Activated CD4-positive, alpha-beta T cell treated with anti-CD3 and anti-CD28 coated beads, Interleukin-10, Interleukin-2, amounts not matched to agents 100 ng/mL and 50 ng/mL, durations not matched to agents 16 hours and 8 hours (primary cell): ENCODE measurements around the gene ZNF823.

Source experiments
- DNase-seq: peaks from one replicate; pipeline ENCODE4 v3.0.0-alpha.2; 2020

The ZNF823 gene

DNA sequence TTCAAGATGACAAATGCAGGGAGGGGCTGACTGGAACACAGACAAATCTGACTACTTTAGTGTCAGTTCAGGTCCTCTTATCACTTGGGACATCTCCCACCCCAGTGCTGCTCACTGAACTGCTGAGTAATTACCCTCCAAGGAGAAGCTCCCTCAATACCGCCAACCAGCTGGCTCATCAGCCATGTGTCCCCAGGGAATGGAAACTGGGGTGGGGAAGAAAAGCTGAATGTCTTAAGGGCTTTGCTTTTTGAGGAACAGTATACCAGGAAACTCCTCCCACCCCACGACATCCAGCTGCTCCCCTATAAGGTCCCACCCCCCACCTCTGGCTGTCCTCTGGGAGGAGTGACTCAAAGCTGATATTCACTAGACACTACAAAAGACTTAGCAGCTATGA, 2.0 kb downstream of the ZNF823 start:
- DNase-seq, result peak; percentile 9

DNA sequence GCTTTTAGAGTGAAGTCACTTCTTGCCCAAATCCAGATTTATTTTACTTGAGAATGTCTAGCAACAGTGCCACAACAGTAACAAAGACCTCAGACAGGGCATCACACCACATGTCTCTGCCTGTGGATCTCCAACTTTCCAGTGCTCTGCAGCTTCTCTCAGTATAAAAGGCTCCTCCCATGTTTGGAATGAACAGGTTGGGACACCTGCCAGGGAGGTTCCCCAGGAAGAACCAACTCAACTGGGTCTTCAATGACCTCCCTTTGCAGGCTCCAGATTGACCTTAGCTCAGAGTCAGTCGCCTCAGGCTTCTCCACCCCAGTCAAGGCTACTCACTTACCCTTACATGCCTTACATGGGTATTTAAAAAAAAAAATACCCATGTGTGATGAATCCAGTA, 3.4 kb downstream of the ZNF823 start:
- DNase-seq, result no peak

DNA sequence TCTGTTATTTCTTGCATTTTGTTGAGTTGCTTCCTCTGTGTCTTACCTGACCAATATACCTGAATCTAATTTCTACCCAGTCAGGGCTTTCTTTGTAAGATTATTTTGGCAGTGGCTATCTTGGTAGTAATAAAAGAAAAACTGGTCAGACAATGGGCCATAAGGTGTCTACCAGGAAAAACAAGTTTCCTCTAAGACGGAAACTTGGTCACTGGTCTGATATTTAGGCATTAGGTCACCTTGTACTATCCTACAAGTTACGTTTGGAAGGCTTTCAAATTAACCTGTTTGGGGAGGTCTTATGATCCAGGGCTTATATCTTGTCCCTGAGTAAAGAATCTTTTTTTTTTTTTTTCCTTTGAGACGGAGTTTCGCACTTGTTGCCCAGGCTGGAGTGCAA, 9.2 kb downstream of the ZNF823 start:
- no peak for DNase-seq

DNA sequence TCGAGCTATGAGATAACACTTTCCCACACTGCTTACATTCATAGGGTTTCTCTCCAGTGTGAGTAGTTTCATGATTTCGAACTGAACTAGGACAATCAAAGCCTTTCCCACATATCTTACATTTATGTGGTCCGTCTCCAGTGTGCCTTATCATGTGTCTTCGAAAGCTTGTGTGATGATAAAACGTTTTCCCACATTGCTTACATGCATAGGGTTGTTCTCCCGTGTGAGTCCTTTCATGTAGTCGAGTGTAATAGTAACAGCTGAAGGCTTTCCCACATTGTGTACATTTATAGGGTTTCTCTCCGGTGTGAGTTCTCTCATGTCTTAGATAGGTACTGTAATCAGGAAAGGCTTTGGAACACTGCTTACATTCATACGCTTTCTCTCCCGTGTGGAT, 16.3 kb downstream of the ZNF823 start:
- no peak for DNase-seq

DNA sequence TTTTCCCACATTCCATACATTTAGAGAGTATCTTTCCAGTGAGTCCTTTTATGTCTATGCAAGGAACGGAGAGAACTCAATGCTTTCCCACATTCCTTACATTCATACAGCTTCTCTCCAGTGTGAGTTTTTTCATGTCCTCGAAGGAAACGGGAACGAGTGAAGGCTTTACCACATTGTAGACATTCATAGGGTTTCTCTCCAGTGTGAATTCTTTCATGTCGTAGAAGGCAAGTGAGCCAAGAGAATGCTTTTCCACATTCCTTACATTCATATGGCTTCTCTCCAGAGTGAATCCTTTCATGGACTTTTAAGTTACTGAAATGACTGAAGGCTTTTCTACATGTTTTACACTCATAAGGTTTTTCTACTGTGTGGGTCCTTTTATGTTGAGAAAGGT, 17.1 kb downstream of the ZNF823 start:
- no peak for DNase-seq

DNA sequence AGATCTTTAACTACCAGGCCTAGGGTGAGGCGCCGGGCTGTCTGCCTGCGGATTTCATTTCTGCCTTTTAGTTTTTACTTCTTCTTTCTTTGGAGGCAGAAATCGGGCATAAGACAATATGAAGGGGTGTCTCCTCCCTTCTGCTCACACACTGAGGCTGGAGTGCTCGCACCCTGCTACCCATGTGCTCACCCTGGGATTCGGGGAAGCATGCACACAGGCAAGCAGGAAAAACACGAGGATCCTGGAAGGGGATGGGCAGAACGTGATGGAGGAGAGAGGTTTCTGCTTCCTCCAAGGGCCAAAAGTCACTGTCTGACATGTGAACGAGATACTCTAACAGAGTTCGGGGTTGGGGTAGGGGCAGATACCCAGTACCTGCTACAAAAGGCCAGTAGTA, 28.4 kb downstream of the ZNF823 start:
- no peak for DNase-seq

DNA sequence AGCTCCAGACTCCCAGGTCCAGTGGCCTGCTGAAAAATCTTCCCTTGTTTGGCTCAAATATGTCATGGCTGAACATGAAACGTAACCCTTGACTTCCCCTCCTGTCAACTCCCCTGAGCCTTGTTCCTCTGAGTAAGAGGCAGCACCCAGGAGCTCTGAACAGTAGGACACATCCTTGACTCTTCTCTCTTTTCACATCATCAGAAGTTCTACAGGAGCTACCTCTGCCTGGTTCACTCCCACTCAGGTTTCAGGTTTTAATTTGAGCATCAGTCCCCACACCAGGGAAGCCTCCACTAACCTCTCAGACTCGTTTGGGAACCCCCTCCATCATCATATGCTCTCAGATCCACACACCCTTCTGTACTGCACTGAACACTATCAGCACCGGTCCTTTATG, 30.3 kb downstream of the ZNF823 start:
- no peak for DNase-seq

DNA sequence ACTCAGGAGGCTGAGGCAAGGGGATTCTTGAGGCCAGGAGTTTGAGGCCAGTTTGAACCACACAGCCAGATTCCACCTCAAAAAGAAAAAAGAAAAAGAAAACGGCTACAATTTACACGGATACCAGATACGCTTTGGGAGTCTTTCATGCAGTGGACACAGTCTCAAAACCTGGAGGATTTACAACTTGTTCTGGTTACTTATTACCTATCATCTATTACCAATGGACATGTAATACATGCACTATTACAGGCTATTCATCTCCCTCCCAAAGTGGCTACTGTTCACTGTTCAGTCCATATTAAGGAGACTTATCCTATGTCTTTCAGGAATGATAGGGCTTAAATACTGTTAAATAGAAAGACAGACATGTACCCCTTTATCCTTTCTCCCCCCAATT, 33.3 kb downstream of the ZNF823 start:
- DNase-seq, result no peak

DNA sequence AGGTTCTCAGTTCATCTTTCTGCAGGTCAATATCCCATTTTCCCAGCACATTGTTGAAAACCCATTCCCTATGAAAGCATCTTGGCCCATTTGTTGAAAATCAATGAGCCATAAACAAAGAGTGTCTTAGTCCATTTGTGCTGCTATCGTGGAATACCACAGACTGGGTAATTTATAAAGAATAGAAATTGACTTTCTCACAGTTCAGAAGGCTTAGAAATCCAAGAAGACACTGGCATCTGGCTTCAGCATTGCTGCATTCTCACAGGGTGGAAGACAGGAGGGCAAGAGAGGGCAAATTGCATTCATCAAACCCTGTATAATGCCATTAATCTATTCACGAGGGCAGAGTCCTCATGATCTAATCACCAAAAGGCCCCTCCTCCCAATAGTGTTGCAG, 34.1 kb downstream of the ZNF823 start:
- no peak for DNase-seq

DNA sequence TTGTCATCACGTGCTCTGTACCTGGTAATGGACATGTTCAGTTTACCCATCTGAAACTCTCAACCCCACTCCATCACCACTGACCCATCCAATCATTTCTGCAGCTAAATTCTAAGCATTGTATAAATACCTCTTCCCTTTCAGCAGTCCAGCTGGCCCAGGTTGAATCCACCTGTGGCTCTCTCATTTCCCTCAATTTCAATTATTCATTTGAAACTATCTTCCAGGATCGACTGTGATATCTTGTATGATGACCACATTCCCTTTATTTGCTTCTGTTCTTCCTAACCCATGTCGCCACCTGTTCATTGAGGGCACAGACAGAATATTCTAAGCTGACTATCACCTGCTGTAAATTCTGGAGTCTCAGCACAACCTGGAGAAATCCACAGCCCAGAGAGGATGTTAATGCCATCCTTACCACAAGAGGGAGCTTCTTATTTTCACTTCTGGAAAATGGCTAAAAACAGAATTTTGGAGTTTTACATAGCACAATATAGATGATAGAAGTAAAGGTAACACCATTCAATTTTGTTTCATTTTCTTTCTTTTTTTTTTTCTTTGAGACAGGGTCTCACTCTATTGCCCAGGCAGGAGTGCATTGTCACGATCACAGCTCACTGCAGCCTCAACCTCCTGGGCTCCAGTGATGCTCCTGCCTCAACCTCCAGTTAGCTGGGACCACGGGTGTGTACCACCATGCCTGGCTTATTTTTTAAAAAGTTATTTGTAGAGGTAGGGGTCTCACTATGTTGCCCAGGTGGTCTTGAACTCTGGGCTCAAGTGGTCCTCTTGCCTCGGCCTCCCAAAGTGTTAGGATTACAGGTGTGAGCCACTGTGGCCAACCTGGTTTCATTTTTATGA, 38.6 kb downstream of the ZNF823 start:
- peak; percentile 14 for DNase-seq

DNA sequence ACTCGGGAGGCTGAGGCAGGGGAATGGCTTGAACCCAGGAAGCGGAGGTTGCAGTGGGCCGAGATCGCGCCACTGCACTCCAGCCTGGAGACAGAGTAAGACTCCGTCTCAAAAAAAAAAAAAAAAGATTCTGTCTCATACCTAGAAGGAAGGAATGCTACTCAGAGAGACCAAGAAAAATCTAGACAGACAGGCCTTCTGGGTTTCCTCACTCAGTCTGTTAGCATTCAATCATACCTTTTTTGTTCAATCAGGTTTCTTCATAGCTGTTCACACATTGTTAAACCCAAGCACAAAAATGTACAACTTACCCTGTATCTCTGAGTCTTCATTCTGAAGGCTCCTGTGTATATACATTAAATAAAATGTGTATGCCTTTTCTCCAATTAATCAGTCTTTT, 40.5 kb downstream of the ZNF823 start:
- no peak for DNase-seq

DNA sequence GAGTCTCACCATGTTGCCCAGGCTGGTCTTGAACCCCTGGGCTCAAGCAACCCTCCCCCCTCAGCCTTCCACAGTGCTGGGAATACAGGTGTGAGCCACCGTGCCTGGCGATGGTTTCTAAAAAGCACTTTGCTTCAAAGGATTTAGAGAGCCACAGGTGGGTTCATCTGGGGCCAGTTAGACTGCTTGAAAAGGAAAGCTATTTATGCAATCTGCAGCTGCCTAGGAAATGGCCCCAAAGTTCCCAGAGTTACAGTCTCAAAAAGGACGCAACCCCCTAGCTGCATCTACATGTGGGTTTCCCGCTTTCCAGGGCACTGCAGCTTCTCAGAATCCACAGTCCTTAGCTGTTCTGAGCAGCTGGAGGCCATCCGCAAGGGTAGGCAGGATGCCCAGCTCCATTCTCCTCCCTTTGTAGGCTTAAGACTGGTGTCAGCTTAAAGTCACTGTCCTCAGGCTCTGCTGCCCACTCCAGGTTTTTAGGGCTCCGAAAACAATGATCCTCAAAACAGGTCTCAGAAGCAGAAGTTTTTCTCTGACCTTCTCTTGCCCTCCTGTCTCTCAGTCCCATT, 41.4 kb downstream of the ZNF823 start:
- no peak for DNase-seq

DNA sequence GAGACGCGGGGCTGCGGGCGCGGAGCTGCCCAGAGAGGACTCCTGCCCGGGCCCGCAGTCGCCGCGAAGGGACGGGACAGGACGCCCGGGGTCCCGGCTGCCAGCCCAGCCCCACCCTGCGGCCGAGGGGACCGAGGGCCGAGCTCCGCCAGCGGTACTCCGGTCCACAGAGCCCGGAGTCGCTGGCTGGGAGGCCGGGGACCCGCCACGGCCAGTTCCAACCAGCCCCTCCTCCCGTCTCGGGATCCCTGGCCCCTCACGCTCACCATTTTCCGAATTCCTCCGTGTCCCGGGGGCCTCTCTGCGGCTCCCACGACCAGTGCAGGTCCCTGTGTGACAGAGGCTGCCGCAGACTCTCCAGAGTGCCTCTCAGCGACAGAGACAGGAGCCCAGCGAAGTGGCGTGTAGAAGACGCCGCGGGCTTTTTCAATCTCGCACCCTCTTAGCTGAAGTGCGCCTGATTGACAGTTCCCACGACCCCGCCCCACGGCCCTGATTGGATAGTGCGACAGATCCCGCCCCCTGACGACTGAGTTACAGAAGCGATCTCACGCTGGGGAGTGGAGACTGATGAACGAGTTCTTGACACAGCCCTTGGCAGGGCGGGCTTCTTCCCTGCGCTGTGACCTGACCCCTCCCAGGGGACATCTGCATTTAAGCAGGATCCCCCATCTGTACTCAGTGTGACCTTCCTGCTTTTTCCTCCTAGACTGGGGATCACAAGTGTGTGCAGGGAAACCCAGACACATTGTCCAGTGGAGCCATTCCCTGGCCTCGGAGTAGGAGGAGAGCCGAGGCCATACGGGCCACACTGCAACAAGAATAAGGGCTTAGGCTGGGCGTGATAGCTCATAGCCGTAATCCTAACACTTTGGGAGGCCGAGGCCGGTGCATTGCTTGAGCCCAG, 44.0 kb downstream of the ZNF823 start:
- DNase-seq, result peak; percentile 70

DNA sequence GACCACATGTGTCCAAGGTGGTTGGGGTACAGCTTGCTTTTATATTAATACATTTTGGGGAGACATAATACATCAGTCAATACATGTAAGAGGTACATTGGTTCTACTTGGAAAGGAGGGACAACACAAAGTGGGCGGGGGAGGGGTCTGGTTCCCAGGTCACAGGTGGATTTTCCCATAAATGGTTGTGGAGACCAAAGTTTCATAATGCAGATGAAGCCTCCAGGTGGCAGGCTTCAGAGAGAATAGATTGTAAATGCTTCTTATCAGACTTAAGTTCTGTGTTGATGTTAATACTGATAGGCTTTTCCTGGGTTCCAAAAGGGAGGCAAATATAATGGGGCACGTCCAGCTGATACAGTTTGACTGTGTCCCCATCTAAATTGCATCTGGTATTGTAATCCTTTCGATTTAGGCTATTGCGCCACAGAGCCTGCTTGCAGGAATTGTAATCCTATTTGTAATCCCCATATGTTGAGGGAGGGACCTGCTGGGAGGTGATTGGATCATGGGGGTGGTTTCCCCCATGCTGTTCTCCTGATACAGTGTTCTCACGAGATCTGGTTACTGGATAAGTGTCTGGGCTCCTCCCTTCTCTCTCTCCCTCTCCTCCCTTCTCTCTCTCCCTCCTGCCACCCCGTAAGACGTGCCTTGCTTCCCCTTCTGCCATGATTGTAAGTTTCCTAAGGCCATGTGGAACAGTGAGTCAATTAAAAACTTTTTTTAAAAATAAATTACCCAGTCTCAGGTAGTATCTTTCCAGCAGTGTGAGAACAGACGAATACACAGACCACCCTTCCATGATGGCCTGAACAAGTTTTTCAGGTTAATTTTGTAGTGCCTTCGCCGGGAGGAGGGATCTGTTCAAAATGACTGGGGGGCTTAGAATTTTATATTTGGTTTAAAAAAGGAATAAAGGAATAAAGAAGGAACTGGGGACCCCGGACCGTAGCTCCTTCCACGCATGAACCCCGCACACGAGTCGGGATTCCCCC, 44.9 kb downstream of the ZNF823 start:
- DNase-seq, result no peak

DNA sequence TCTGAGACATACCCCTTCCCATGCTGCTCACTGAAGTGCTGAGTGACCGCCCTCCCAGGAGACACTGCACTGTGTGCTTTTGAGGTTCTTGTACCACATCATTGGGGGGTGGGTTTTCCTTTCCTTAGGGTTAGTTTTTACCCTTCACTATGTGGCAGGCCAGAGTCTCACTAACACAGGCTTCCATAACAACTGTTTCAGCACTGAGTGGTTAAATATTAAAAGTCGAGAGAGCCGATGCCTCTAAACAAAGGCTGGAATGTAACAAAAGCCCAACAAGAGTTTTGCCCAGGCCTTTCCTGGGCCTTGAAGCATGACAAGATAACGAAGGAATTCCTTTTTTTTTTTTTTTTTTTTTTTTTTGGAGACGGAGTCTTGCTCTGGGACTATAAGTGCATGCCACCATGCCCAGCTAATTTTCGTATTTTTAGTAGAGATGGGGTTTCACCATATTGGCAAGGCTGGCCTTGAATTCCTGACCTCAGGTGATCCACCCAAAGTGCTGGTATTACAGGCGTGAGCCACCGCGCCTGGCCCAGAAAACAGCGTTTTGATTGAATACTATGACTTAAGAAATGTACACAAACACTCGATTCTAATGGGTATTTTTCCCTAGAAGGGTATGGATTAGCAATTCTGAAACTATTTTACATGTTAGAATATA, 46.5 kb downstream of the ZNF823 start:
- DNase-seq, result no peak

DNA sequence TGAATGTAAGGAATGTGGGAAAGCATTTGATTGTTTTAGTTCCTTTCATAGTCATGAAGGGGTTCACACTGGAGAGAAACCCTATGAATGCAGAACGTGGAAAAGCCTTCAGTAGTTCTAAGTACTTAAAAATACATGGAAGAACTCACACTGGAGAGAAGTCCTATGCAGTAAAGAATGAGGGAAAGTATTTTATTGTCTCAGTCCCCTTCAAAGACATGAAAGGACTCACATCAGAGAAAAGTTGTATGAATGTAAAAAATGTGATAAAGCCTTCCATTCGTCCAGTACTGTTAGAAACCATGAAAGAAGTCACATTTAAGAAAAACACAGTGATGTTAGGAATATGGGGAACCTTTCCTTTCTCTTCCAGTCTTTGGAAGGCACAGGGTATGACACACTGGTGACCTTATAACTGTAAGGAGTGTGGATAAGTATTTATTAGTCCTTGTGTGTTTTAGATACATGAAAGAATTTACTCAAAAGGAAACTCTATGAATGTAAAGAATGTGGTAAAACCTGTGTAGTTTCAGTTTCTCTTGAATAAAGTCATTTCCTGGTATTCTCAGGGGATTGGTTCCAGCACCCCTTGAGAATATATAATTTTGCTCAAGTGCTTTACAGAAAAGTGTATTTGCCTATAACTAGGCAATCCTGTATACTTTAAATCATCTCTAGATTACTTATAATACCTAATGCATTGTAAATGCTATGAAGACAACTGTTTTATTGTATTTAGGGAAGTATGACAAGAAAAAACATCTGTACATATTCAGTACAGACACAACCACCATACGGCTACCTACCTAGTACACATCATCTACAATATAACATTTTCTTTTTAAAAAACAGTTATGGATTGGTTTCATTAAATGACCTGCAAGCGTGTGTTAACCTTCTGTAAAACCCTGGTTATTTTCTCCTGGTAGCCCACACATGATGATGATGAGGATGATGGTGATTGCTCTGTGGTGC, 52.8 kb downstream of the ZNF823 start:
- DNase-seq, result peak; percentile 18

DNA sequence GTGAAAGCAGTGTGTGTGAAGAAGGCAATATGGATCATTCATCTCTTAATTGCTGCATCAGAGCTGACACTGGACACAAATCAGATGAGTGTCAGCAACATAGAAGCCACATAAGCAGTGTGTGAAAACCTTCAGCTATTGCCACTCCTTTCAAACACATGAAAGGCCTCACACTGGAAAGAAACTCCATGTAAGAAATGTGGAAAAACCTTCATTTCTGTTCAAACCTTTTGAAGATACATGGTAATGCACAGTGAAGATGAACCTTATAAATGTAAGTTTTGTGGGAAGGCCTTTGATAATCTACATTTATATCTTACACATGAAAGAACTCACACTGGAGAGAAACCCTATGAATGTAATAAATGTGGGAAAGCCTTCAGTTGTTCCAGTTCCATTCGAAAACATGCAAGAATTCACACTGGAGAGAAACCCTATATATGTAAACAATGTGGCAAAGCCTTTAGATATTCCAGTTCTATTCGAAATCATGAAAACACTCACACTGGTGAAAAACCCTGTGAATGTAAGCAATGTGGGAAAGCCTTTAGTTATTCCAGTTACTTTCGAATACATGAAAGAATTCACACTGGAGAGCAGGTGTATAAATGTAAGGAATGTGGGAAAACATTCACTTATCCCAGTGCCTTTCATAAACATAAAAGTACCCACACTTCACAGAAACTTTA, 53.6 kb downstream of the ZNF823 start:
- no peak for DNase-seq

DNA sequence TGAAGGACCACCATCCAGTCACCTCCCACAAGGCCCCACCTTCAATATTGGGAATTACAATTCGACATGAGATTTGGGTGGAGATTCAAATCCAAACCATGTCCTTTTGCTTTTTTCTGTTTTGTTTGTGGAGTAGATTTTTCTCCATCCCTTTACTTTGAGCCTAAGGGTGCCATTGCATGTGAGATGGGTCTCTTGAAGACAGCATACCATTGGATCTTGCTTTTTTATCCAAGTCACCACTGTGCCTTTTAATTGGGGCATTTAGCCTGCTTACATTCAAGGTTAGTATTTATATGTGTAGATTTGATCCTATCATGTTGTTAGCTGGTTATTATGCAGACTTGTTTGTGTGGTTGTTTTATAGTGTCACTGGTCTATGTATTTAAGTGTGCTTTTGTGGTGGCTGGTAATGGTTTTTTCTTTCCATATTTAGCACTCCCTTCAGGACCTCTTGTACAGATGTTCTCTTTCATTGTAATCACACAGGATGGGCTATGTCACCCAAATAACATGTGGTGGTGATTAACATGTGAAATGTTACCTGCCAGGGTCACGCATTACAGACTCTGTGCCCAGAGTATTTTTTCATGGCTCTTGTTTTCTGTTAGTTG, 58.0 kb downstream of the ZNF823 start:
- no peak for DNase-seq

DNA sequence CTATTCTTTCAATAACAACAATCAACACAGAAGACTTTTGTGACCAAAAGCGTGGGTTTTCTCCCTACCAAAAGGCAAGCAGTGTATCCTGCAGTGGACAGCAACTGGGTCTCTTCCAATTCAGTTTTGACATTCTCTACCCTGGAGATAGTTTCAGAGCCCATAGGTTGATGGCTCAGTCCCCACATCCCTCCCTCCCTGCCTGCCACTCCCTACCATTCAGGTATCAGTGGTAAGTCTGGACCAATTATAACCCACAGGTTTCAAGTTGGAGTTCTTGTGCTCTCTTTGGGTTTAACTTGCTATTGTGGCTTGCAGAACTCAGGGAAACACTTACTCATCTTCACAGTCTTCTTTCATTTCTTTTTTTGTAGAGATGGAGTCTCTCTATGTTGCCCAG, 60.2 kb downstream of the ZNF823 start:
- DNase-seq, result no peak
